ENCODE data around the gene HVCN1.
A peak's percentile ranks its signal among the peaks of the same experiment; 100 is the strongest.

Gene HVCN1

DNA sequence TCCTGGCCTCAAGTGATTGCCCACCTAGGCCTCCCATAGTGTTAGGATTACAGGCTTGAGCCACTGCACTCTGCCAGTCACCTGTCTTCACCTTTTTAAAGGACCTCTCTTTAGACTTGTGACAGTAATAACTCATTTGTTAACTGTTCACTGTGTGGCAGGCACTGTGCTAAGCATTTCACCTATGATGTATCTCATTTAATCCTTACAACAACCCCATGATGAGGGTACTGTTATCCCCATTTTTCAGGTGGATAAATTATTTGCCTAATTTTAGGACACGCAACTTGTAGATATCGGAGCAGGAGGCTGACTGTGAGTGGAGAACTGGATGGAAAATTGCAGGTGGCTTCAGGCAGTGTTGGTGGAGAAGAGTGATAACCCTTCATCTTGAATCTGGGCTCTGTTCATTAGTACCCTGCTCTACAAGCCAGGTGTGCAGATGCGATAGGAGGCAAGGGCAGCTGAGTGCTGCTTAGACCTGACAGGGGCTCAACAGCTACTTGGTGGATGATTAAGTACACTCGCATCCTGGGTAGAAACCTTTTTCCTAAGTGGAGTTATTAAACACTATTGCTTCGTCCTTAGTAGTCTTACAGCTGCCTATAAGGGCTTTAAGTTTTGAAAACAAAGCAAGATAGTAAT, 72.3 kb downstream of the HVCN1 start:
- POLR2A ChIA-PET, result no interaction called here
- TF ChIP-seq, protein P1, sequence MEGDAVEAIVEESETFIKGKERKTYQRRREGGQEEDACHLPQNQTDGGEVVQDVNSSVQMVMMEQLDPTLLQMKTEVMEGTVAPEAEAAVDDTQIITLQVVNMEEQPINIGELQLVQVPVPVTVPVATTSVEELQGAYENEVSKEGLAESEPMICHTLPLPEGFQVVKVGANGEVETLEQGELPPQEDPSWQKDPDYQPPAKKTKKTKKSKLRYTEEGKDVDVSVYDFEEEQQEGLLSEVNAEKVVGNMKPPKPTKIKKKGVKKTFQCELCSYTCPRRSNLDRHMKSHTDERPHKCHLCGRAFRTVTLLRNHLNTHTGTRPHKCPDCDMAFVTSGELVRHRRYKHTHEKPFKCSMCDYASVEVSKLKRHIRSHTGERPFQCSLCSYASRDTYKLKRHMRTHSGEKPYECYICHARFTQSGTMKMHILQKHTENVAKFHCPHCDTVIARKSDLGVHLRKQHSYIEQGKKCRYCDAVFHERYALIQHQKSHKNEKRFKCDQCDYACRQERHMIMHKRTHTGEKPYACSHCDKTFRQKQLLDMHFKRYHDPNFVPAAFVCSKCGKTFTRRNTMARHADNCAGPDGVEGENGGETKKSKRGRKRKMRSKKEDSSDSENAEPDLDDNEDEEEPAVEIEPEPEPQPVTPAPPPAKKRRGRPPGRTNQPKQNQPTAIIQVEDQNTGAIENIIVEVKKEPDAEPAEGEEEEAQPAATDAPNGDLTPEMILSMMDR (IDR thresholded peaks at IDR 0.05; ENCODE audit: insufficient read depth, low read length, missing control alignments), result no peak
- no peak overlapping the region for H3K4me3 ChIP-seq (ENCODE audit: low read depth, low read length)
- DNase-seq (ENCODE audit: low read depth, low spot score), result no peak
- CTCF ChIA-PET, result interaction anchor here (0.9 to 9.0 kb wide), 4 partner anchors 15 to 148 kb away, joined by 3 to 88 read pairs (median 6); partner anchors contain the start of genes FAM216A and GPN3

DNA sequence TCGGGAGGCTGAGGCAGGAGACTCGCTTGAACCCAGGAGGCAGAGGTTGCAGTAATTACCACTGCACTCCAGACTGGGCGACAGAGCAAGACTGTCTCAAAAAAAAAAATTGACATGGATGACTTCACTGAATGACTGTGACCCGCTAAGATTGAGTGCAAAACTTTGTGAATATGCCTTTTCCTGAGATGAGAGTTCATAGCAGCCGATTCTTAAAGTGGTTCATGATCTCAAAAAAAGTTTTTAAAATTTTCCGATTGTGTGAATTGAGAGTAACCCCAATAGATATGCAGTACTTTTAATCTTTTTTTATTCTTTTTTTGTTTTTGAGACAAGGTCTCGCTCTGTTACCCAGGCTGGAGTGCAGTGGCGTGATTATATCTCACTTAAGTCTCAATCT, 73.7 kb downstream of the HVCN1 start:
- ChIA-PET CTCF (interaction anchor here (1.3 to 9.0 kb wide), 5 partner anchors 13 to 273 kb away, joined by 4 to 88 read pairs (median 5); partner anchors contain the start of genes FAM216A and GPN3), POLR2A (no interaction called here)
- no peak overlapping the region for H3K4me3 ChIP-seq (ENCODE audit: low read depth, low read length)
- DNase-seq (ENCODE audit: low read depth, low spot score), result no peak
- TF ChIP-seq, protein P1 (IDR thresholded peaks at IDR 0.05; ENCODE audit: insufficient read depth, low read length, missing control alignments), result no peak

DNA sequence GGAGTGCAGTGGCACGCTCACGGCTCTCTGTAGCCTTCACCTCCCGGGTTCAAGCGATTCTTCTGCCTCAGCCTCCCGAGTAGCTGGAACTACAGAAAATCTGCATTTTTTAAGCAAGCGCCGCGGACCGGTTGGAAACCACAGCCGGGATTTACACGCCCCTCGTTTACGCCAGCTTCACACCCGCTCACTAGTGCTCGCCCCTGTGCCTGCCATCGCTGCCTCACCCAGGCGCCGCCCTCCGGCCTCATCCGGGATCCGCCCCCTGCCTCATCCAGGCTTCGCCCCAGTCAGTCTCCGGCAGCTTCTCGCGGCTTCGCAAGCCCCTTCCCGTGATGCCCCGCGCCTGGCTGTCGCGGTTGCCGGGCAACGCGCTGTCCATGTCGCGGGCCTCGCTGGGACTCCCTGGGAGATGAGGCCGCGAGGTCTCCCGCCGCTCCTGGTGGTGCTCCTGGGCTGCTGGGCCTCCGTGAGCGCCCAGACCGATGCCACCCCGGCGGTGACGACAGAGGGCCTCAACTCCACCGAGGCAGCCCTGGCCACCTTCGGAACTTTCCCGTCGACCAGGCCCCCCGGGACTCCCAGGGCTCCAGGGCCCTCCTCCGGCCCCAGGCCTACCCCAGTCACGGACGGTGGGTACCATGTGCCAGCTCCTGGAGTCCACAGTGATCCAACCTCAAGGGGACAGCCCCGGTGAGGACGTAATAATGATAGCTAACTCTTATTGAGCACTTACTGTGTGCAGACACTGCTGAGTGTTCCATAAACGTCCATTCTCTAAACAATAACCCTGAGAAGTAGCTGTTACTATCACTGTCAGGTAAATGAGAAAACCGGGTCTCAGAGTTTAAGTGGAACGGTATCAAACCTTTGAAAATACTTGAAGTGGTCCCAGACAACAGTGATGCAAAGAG, 74.9 kb downstream of the HVCN1 start, which contains the start of gene TCTN1:
Gene TCTN1 (plus strand): TSS at position 359 of the 914 bp plus-strand sequence. CDS start 54 bp downstream, at position 413.
- DNase-seq (ENCODE audit: low read depth, low spot score), result peak; percentile 44
- TF ChIP-seq, protein P1 (IDR thresholded peaks at IDR 0.05; ENCODE audit: insufficient read depth, low read length, missing control alignments), result peak; percentile 18
- peak within 1 kb of the TSS; percentile 84 for H3K4me3 ChIP-seq (ENCODE audit: low read depth, low read length)
- ChIA-PET CTCF (interaction anchor here (0.8 to 9.0 kb wide), 9 partner anchors 12 to 274 kb away, joined by 3 to 88 read pairs (median 4); partner anchors contain the start of genes ARPC3, FAM216A and GPN3), POLR2A (interaction anchor here (0.6 to 0.7 kb wide), 2 partner anchors 41 to 129 kb away, joined by 4 read pairs; no protein-coding TSS in a partner anchor)

DNA sequence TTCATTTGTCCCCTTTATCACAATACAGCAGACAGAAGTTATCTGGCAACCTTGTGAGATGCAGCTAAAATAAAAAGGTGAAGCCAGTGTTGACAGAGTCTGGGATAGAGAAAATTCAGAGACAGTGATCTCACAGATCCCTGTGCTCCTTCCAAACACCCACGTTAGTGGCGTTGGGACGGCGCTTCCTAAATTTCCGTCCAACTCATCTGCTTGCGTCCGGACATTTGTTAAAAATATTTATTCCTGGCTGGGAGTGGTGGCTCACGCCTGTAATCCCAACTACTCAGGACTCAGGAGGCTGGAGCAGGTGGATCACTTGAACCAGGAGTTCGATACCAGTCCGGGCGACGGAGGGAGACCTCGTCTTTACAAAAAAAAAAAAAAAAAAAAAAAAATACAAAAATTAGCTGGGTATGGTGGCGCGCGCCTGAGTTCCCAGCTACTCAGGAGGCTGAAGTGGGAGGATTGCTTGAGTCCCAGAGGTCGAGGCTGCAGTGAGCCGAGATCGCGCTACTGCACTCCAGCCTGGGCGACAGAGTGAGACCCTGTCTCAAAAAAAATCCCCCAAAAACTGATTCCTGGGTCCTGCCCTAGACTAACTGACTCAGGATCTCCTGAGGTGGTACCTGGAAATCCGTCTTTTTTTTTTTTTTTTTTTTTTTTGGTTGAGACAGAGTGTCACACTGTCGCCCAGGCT, 75.7 kb downstream of the HVCN1 start:
- H3K4me3 ChIP-seq (ENCODE audit: low read depth, low read length), result peak overlapping the region; percentile 84
- CTCF ChIA-PET, result interaction anchor here (0.8 to 9.0 kb wide), 9 partner anchors 11 to 165 kb away, joined by 3 to 88 read pairs (median 3); partner anchors contain the start of genes ARPC3, FAM216A and GPN3
- no peak for DNase-seq (ENCODE audit: low read depth, low spot score)
- TF ChIP-seq, protein P1 (IDR thresholded peaks at IDR 0.05; ENCODE audit: insufficient read depth, low read length, missing control alignments), result no peak
- POLR2A ChIA-PET, result interaction anchor here (0.6 to 0.7 kb wide), 2 partner anchors 40 to 130 kb away, joined by 4 read pairs; no protein-coding TSS in a partner anchor

DNA sequence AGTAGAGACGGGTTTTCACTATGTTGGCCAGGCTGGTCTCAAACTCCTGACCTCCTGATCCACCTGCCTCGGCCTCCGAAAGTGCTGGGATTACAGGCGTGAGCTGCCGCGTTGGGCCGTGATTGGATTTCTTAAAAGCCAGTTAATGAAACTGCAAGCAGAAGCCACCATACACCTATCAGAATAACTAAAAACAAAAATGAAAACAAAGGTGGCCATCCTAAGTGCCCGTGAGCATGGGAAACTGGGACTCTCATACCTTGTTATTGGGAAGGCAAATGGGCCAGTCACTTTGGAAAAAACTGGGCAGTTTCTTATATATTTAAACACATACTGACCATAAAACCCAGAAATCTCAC, 82.7 kb downstream of the HVCN1 start:
- no peak overlapping the region for H3K4me3 ChIP-seq (ENCODE audit: low read depth, low read length)
- no peak for DNase-seq (ENCODE audit: low read depth, low spot score)
- ChIA-PET POLR2A (no interaction called here), CTCF (interaction anchor here (8.9 to 19.8 kb wide), 2 partner anchors 98 to 154 kb away, joined by 195 to 671 read pairs; partner anchors contain the start of genes ARPC3, RAD9B and VPS29)
- TF ChIP-seq, protein P1 (IDR thresholded peaks at IDR 0.05; ENCODE audit: insufficient read depth, low read length, missing control alignments), result no peak
